Breast epithelium (tissue), 3 donors: ENCODE measurements around the gene KCNQ2.

ENCODE experiments used
- CTCF ChIP-seq, 3 donors: fragments of 450-650 bp; IDR thresholded peaks; one replicate each; pipeline ENCODE4 v1.5.1; 2016 to 2017; ENCODE audit warnings: antibody characterized with exemption in 3 of 3, mild to moderate bottlenecking in 3 of 3, moderate library complexity in 3 of 3
- POLR2A ChIP-seq: fragments of 450-650 bp; IDR thresholded peaks from one replicate; pipeline ENCODE4 v1.6.1; 2016; ENCODE audit warnings: antibody characterized with exemption, mild to moderate bottlenecking, moderate library complexity
- POLR2AphosphoS5 ChIP-seq, 3 donors: sonication (generic); formaldehyde crosslinking; IDR thresholded peaks; one replicate each; pipeline ENCODE4 v1.6.1; 2017; ENCODE audit warnings: antibody characterized with exemption in 3 of 3

GRCh38 chr20:63508072-63508768, 35.8 kb upstream of the KCNQ2 start:
- no peak for TF ChIP-seq CTCF (IDR thresholded peaks at IDR 0.05)
- TF ChIP-seq POLR2A: no peak
- no peak for TF ChIP-seq POLR2AphosphoS5 (IDR thresholded peaks at IDR 0.05)
